ENCODE results near the gene COL4A1.
"Not testable (repeated sequence)": the region's sequence is repeated elsewhere in the genome, so short reads cannot be mapped to it uniquely, and the experiment has no call there.

The COL4A1 gene

DNA sequence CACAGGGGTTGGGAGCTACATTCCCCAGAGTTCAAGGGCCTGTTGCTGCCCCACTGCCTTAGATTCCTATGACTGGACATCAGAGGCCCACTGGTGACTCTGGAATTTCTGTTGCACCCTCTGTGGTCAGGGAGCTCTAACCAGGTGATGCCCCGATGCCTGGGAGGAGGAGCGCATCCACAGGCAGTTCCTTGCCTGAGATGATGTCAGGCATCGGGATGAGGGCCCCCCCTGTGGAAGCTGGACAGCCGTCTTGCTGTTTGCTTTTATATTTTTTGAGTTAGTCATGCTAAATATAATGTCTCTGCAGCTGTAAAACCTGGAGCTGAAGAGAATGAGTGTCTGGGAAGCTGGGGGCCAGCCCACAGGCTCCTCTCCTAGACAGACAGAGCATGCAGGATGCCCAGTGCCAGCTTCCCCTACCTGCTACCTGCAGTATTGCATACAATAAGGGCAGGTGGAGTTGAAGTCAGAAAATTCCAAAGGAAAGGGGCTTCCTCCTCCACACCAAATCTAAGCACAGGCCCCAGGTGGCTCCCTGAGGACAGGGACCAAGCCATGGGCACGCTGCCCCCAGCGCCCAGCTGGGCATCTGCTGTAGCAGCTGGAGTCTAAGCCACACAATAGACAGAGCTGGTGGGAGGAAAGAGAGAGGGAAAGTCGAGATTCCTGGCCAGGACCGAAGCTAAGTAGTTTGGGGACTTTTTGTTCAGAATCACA is 16.4 kb upstream of the COL4A1 start:
- DNase-seq: no peak

DNA sequence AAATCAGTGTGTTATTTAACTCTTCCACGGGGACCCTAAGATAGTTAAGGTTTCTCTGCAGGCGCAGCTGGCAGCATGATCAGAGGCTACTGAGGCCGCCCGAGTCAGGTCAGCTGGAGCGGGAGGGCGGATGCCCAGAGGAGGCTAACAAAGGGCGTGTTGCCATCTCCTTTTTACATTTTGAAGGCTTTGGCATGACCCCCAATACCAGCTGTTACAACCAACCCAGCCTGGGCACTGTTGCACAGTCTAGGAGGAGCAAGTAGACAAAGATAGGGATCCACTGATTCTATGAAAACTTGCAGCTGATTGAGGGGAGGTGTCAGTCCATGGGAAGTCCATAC is 15.8 kb upstream of the COL4A1 start:
- DNase-seq: no peak

DNA sequence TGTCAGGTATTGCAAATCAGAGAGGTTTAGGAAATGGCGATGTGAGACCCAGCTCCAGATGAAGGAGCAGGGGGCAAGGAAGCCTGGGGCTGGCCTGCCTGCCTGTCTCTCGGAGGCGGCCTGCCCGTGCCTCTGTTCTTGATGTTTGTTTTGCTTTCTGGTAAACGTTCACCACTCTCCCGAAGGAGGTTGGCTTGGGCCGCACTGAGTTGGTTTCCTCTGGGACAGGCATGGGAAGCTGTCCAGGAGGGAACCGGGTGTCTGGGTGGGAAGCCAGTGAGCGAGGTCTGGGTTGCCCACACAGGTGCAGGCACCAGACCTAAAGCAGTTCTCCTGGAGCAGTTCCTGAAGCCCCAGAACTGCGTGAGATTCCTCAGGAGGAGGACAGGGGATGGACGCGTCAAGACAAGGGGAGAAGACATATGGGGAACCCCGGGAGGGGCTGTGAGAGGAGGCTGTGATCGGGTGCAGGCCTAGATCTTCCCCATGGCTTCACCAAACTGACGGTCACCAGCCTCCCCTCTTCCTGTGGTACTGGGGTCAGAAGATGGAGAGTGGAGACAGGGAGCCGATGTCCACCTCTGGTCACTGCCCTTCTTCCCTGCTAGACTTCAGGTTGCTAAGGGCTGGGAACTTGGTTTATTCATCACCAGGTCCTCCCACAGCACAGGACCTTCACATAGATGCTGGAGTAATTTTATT is 15.3 kb upstream of the COL4A1 start:
- no peak for DNase-seq

GRCh38 chr13:110321573-110321972 is 14.6 kb upstream of the COL4A1 start:
- DNase-seq: not testable (repeated sequence)

- no peak for DNase-seq
Measured at GRCh38 chr13:110320645-110321044, 13.7 kb upstream of the COL4A1 start.

- no peak for DNase-seq
Measured at GRCh38 chr13:110319774-110320509, 13.0 kb upstream of the COL4A1 start.

DNA sequence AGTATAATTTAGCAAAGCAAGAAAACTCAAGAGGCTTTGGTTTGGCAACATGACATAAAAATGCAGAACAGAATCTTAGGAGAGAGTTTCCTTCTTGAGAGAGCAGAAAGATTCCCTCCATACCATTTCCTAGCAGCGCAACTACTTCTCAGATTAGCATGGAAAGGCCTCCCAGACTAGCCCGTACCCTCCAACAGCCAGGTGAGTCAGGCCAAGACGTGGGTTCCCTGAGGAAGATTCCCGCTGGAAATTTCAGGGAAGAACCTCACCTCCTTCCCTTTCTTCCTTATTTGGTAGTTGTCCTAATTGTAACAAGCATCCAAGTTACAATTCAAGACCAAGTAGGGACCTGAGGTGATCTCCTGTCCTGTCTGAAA is 12.4 kb upstream of the COL4A1 start:
- no peak for DNase-seq

DNA sequence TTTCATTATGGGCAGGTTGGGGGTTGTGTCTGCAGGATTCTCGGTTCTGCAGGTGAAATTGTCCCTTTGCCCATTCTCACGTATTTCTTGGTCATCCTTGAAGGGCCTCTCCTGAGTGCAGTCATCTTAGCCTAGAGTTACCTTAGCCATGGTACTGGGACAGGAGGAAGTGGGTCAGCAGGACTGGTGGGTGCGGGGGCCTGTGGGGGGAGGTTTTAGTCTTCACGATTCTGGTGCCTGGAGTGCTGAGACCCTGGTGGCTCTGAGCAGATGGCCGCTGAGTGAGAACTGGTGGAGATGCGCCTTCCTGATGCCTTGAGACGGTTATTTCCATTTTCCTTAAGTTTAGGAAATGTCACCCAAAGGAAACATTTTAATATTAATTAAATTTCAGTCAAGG is 12.0 kb upstream of the COL4A1 start:
- DNase-seq: no peak

DNA sequence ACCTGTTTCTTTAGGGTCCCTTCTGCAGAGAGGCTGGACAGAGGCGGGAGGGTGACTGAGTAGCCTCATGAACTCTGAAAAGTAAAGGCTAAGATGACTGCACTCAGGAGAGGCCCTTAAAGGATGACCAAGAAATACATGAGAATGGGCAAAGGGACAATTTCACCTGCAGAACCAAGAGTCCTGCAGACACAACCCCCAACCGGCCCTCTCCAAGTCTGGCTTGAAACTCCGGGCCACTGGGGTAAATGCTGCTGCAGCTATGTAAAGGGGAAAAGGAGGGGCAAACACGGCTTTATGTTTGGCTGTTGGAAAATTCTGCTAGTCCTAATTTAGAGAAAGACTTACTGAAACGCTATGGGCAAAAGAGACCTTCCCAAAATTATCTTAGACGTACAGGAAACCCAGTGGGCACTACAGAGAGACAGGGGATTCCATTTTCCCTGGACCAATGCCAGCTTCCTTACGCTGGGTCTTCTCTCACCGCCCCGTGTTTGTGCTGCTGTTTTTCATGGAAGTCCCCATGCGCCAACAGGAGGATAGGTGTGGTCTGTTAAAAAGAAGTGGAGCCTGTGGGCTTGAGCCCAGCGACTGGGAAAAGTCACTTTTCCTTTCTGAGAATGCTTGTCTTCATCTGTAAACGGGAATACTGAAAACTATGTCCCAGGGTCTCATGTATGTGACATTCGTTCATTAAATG is 10.7 kb upstream of the COL4A1 start:
- DNase-seq: no peak

- no peak for DNase-seq
Measured at GRCh38 chr13:110317093-110317492, 10.1 kb upstream of the COL4A1 start.

DNA sequence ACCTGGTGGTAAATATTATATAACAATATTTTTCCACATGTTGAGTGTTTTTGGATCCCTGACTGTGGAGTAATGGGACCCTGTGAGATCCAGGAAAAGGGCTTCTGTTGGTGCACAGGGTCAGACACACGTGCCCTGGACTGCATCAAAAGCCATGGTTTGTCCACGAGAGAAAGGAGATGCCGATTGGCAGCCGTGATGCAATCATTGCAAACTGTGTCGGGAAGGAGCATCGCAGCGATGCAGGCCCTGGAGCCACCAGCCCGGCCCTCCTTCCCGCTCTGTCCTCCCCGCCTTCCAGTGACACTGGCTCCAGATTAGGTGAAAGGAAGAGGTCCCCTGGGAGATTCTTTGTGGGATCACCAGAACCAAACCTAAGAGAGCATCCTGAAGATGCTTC is 9.2 kb upstream of the COL4A1 start:
- DNase-seq: no peak

GRCh38 chr13:110314516-110315245 is 7.7 kb upstream of the COL4A1 start:
- DNase-seq: no peak

DNA sequence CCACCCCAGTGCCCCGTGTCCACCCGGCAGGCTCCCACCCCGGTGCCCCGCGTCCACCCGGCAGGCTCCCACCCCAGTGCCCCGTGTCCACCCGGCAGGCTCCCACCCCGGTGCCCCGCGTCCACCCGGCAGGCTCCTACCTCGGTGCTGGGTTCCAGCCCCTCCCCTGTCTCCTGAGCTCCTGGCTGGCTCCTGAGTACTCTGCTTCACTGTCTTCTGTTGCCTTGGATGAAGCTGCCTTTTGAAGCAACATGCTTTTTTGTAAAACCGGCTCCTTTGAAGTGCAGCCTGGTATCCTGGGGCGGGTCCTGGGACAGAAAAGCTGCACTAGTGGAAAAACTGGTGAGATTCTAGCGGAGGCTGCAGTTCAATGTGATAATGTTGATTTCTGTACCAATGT is 6.8 kb upstream of the COL4A1 start:
- not testable (repeated sequence) for DNase-seq

GRCh38 chr13:110313261-110313660 is 6.3 kb upstream of the COL4A1 start:
- not testable (repeated sequence) for DNase-seq

GRCh38 chr13:110312339-110313031 is 5.5 kb upstream of the COL4A1 start:
- DNase-seq: no peak

- DNase-seq: no peak
Measured at GRCh38 chr13:110311443-110312338, 4.7 kb upstream of the COL4A1 start.

GRCh38 chr13:110310541-110311442 is 3.8 kb upstream of the COL4A1 start:
- DNase-seq: no peak

DNA sequence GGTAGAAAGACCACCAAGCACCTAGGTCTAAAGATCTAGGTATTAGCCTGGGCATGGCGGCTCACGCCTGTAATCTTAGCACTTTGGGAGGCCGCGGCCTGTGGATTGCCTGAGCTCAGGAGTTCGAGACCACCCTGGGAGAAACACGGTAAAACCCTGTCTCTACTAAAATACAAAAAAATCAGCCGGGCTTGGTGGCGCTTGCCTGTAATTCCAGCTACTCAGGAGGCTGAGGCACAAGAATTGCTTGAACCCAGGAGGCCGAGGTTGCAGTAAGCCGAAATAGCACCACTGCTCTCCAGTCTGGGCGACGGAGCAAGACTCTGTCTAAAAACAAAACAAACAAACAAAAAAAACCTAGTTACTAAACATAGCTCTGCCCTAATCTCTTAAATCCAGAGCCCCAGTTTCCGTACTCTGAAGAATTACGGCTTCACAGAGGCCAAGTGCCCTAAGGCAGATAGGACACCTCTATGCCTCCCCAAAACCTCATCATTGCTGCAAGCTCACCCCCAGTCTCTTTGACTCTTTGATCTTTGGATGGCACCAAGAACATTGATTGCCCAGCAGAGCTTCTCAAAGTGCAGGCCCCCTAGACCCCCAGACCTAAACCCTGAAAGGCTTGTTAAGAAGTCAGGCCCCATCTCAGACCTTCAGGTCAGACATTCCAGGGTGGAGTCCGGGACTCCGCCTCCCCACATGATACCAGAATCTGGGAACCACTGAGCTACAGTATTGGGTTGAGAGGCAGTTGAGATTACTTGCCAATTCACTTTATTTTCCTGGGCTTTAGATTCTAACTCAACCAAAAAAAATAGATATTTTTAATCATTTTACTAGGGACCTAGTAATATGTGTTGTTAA is 2.9 kb upstream of the COL4A1 start:
- no peak for DNase-seq
